Heart right ventricle (tissue), 16 donors: ENCODE data around the gene MAGI2. TPM values are rescaled to one million over a fixed set of nuclear protein-coding genes. Genes with fewer than 3 reads are reported as not detected.

Source experiments
- ATAC-seq, 8 donors: fragments of 200-7000 bp; cut with Tn5 transposase; one replicate each; pipeline ENCODE4 v1.9.1; 2020; ENCODE audit warnings: mild to moderate bottlenecking in 8 of 8, moderate library complexity in 8 of 8, moderate number of reproducible peaks in 1 of 8
- DNase-seq, 2 donors: peaks; one replicate each; pipeline ENCODE4 v3.0.0-alpha.2; 2020
- H3K27ac ChIP-seq, 10 donors: fragments of 200-600 bp; sonication (generic) in 2 of 10; one replicate each; pipeline versions ENCODE4 v1.5.0 to v1.8.0; 2020 to 2022; ENCODE audit warnings: mild to moderate bottlenecking in 3 of 10
- H3K27me3 ChIP-seq, 7 donors: fragments of 200-600 bp; one replicate each; pipeline ENCODE4 v1.8.0; 2021 to 2022; ENCODE audit warnings: mild to moderate bottlenecking in 2 of 7
- H3K36me3 ChIP-seq, 9 donors: fragments of 200-600 bp; sonication (generic) in 1 of 9; one replicate each; pipeline versions ENCODE4 v1.5.0 to v1.8.0; 2020 to 2022; ENCODE audit warnings: mild to moderate bottlenecking in 2 of 9
- H3K4me1 ChIP-seq, 9 donors: fragments of 200-600 bp; sonication (generic) in 1 of 9; one replicate each; pipeline versions ENCODE4 v1.5.0 to v1.8.0; 2020 to 2022; ENCODE audit warnings: mild to moderate bottlenecking in 4 of 9
- H3K4me3 ChIP-seq, 10 donors: fragments of 200-600 bp; sonication (generic) in 2 of 10; one replicate each; pipeline versions ENCODE4 v1.5.0 to v1.8.0; 2020 to 2022; ENCODE audit warnings: mild to moderate bottlenecking in 7 of 10, moderate library complexity in 2 of 10
- H3K9me3 ChIP-seq, 11 donors: fragments of 200-600 bp in 10 of 11; sonication (generic) in 2 of 11; one replicate each; pipeline versions ENCODE4 v1.5.0 to v1.8.0; 2013 to 2022; ENCODE audit warnings: mild to moderate bottlenecking in 2 of 11, control low read depth in 1 of 11, moderate library complexity in 1 of 11
- whole genome bisulfite sequencing, 2 donors: extraction: QIAGEN DNeasy Blood & Tissue Kit; methylation state at CpG; one replicate each; pipeline ENCODE4 v1.1.7; 2013; ENCODE audit warnings: inconsistent platforms in 1 of 2; 5-methylcytosine and 5-hydroxymethylcytosine counted together
- intact Hi-C, 10 donors: fragments of 100-400 bp; cut with DNase I; formaldehyde crosslinking; loops; one replicate each; pipeline versions ENCODE4 v1.11.1 to v1.14.2; 2022
- polyA plus RNA-seq, 2 donors: library from polyadenylated mRNA; stranded (reverse); fragments of 200-250 nt; gene quantifications; one replicate each; pipeline ENCODE4 v1.2.3, GENCODE V29; 2013
- total RNA-seq, 10 donors: library from RNA; stranded (reverse); fragmentation: NEBNext Ultra II Directional in 3 of 10; extraction: Animal tissue kit (Norgen Biotek cat#: 25700) in 3 of 10; gene quantifications; one replicate each; pipeline versions ENCODE4 v1.2.1 to v1.2.4, GENCODE V29; 2021 to 2023
- TF ChIP-seq, protein P1 (sequence below), 9 donors: fragments of 200-600 bp; sonication (generic) in 2 of 9; IDR thresholded peaks; one replicate each; pipeline versions ENCODE4 v1.5.0 to v1.8.0; 2021 to 2022; ENCODE audit warnings: antibody characterized with exemption in 9 of 9, mild to moderate bottlenecking in 5 of 9, moderate library complexity in 1 of 9
- donor health status: Arrhythmogenic right ventricular cardiomyopathy.
- donor health status: ischemic (EF 13 %, LVEDD 7.1; RV severe dilation, severe dysfunction).
- donor health status: healthy with polysubstance abuse.
- donor health status: DM: no; HTN: yes; CAD: no.
- donor health status: DM: no; HTN: no; CAD: no.
- donor health status: ischemic (EF 25% LVEDD 6.9; RV normal size, moderate dysfunction).
- donor health status: ischemic (EF 25% LVEDD 5.7; RV mildly dilated, moderate dysfunction).
- donor health status: healthy.
- donor health status: DM: yes; HTN: yes; CAD: no.
- donor health status: Ischemic cardiomyopathy.
- donor health status: ischemic (EF 35%, LVEDD 5.7; RV mildly dilated, moderate dysfunction).
- donor health status: nonischemic (EF 11% LVEDD 7.7; RV severe dilation, severe dysfunction).
- donor health status: DM: yes; HTN: yes; CAD: no.
- donor health status: PGD.
- donor health status: ischemic (EF 29% LVEDD 5.4; RV normal size, mild dysfunction).
- donor health status: nonischemic (EF 23%, LVEDD 6.1; RV moderate dilation, normal function).

Gene MAGI2
- total and polyA plus RNA-seq, 12 donors = 0.83 to 6.0 (median 4.1) TPM

DNA sequence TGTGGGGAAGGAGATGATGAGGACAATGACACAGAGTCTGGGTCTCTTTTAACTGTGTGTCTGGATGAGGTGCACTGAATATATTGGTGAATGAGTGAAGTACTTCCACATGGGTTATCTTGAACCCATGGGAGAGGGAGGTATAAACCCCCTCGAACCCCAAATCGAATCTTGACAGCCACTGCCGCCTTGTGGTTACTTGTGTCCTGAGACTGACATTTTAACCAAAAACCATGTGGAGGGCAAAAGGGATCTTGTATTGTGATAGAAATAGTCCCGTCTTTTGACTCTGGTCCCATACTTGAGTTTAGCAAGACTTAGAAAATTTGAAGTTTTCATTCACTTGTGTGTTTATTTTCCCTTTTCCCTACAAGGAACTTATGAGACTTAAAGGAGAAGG lies 1371.6 kb downstream of the MAGI2 start:
- DNase-seq (no peak), ATAC-seq (no peak)
- H3K27me3 ChIP-seq = no peaks in the 10 kb centered on the region
- H3K36me3 ChIP-seq = no peaks in the 10 kb centered on the region
- H3K4me1 ChIP-seq = no peaks in the 10 kb centered on the region
- intact Hi-C loops = no loop called here
- 78 to 79% methylated on average over 4 of the region's 4 CpGs for WGBS, 2 donors
- no peak overlapping the region for H3K4me3 ChIP-seq
- no peak overlapping the region for H3K27ac ChIP-seq
- TF ChIP-seq, protein P1, sequence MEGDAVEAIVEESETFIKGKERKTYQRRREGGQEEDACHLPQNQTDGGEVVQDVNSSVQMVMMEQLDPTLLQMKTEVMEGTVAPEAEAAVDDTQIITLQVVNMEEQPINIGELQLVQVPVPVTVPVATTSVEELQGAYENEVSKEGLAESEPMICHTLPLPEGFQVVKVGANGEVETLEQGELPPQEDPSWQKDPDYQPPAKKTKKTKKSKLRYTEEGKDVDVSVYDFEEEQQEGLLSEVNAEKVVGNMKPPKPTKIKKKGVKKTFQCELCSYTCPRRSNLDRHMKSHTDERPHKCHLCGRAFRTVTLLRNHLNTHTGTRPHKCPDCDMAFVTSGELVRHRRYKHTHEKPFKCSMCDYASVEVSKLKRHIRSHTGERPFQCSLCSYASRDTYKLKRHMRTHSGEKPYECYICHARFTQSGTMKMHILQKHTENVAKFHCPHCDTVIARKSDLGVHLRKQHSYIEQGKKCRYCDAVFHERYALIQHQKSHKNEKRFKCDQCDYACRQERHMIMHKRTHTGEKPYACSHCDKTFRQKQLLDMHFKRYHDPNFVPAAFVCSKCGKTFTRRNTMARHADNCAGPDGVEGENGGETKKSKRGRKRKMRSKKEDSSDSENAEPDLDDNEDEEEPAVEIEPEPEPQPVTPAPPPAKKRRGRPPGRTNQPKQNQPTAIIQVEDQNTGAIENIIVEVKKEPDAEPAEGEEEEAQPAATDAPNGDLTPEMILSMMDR (IDR thresholded peaks at IDR 0.05) = no peak
- H3K9me3 ChIP-seq = no peaks in the 10 kb centered on the region

DNA sequence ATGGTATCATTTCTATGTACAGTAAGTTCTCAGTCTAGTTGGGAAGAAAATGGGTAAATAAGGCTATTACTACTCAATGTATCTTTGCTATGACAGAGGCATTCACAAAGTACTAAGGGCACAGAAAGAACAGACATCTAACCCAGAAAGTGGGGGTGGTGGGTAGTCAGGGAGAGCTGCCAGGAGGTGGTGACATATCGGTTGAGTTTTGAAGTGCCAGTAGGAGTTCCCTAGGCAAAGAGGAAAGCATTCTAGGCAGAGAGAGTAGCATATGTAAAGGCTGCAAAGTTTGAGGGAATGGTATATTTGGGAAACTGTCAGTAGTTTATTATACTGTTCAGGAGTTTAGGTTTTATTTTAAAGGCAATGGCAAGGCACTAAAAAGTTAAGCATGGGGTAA lies 1372.1 kb downstream of the MAGI2 start:
- ATAC-seq = no peak
- H3K4me3 ChIP-seq = no peak overlapping the region
- 93 to 100% methylated on average over 1 of the region's 1 CpG for WGBS, 2 donors

GRCh38 chr7:78080811-78081210 lies 1372.7 kb downstream of the MAGI2 start:
- no peaks in the 10 kb centered on the region for H3K36me3 ChIP-seq
- 86 to 93% methylated on average over 4 of the region's 4 CpGs for WGBS, 2 donors
- H3K9me3 ChIP-seq = no peaks in the 10 kb centered on the region
- no peak overlapping the region for H3K27ac ChIP-seq
- TF ChIP-seq, protein P1 (IDR thresholded peaks at IDR 0.05) = no peak
- intact Hi-C loops = no loop called here
- ATAC-seq (no peak), DNase-seq (no peak)
- no peaks in the 10 kb centered on the region for H3K4me1 ChIP-seq
- no peaks in the 10 kb centered on the region for H3K27me3 ChIP-seq
- no peak overlapping the region for H3K4me3 ChIP-seq

More for the DNA sequence above, 1372.1 kb downstream of the MAGI2 start:
- intact Hi-C loops = no loop called here
- H3K4me1 ChIP-seq = no peaks in the 10 kb centered on the region
- H3K9me3 ChIP-seq = no peaks in the 10 kb centered on the region
- no peak overlapping the region for H3K27ac ChIP-seq
- TF ChIP-seq, protein P1 (IDR thresholded peaks at IDR 0.05) = no peak
- H3K27me3 ChIP-seq = no peaks in the 10 kb centered on the region
- no peak for DNase-seq
- H3K36me3 ChIP-seq = no peaks in the 10 kb centered on the region

- TF ChIP-seq, protein P1 (IDR thresholded peaks at IDR 0.05) = no peak
- Histone ChIP-seq H3K36me3 (no peaks in the 10 kb centered on the region), H3K4me1 (no peaks in the 10 kb centered on the region), H3K9me3 (no peaks in the 10 kb centered on the region), H3K27me3 (no peaks in the 10 kb centered on the region), H3K27ac (no peak overlapping the region), H3K4me3 (no peak overlapping the region)
- 58 to 74% methylated on average over 2 of the region's 2 CpGs for WGBS, 2 donors
- no peak for DNase-seq
- no peak for ATAC-seq
- intact Hi-C loops = no loop called here
Observed at GRCh38 chr7:78080241-78080640, 1373.2 kb downstream of the MAGI2 start.
